GM19035 (cell line): Measurements from ENCODE around the gene CARM1.
"Not testable (repeated sequence)": the region's sequence is repeated elsewhere in the genome, so short reads cannot be mapped to it uniquely, and the experiment has no call there.

Experiments used
- ATAC-seq: cut with Tn5 transposase; IDR thresholded peaks from one replicate; pipeline ENCODE4 v1.9.1; 2021; ENCODE audit not compliant: unreplicated experiment

Gene CARM1

DNA sequence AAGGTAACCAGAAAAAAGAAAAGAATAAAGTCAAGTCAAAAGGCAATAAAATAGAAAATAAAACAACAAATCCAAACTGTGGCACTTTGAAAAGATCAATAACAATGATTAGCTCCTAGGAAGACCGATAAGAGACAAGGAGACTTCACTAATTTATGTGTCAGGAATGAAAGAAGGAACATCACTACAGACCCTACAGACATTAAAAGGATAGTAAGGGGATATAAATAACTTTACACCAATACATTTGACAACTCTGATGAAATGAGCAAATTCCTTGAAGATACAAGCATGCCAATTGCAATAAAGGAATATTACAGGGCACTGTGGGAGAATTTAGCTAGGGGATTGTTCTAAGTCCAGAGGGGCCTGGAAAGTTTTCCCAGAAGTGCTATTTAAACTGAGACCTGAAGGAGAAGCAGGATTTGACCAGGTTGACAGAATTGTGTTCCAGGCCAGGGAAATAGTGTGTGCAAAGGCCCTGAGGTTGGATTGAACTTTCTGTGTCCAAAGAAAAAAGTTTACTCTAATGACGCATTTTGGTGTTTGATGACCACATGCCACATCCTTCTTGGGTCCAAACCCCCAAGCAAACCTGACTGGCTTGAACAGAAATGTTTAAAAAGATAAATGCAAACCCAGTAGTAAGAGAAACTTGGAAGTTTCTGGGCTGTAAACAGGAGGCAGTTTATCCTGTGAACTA, 24.7 kb upstream of the CARM1 start:
- ATAC-seq = no peak

DNA sequence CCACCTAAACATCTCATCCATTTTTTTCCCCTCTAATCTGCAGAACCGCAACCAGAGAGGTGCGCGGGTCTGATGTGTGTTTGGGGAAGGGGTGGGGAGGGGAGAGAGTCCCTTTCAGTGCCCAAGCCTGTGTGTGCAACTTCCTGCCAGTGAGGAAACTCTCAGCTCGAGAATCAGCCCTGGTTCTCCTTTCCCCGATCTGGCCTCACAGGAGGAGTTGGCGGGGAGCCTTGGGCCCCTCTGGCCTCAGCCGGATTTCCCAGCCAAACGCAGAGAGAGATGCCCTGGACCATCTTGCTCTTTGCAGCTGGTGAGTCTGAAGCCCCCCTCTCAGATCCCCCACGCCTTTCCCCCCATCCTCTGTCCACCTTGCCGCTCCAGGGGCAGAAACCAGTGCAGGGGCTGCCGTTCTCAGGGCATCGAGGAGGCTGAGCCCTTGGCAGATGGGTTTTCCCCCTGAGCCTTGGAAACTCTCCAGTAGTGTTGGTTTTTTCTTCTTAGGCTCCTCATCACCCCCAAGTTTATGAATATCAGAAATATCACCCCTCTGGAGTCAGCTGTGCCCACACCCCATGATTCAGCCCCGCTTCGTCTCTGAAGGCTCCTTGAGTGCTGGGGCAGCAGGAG, 23.0 kb upstream of the CARM1 start, which contains the start of gene C19orf38:
TSS of gene C19orf38 (plus strand) at position 186 of the 627 bp plus-strand sequence. CDS start at position 280, 94 bp downstream.
- no peak for ATAC-seq

DNA sequence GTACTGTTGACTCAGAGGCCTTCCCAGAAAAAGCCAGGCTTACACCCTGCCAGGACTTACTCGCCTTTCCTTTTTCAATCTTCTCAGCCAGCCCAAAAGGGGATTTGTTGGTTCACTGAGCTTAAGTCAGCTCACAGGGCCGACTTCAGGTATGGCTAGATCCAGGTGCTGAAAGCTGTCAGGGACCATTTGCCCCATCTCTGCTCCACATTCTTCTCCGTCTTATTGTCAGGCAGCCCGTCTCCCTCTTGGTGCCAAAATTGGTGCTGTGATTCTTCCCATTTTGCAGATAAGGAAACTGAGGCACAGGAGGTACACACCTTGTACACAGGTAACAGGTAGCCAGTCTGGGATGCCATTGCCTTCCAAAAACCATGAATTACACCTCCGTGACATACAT, 20.7 kb upstream of the CARM1 start:
- no peak for ATAC-seq

DNA sequence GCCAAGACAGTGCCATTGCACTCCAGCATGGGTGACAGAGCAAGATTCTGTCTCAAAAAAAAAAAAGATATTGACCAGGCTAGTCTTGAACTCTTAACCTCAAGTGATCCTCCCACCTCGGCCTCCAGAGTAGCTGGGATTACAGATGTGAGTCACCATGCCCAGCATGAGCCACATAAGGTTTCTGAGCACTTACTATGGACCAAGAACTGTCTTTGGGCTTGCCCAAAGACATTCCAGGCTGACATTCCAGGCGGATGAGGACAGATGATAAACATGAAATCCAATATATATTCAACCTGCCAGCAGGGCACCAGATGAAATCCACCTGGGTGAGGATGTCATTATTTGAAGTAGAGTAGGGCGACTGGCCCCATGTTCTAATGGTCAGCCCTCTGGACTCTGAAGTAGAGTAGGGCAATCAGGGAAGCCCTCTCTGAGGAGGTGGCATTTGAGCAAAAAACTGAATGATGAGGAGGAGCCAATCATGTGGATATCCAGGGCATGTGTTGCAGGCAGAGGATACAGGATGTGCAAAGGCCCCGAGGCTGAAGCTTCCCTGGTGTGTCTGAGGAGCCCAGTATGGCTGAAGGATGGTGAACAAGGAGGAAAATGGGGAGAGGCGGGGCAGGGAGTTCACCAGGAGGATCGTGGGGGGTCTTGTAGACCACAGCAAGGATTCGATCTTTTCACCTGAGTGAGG, 19.1 kb upstream of the CARM1 start:
- no peak for ATAC-seq

DNA sequence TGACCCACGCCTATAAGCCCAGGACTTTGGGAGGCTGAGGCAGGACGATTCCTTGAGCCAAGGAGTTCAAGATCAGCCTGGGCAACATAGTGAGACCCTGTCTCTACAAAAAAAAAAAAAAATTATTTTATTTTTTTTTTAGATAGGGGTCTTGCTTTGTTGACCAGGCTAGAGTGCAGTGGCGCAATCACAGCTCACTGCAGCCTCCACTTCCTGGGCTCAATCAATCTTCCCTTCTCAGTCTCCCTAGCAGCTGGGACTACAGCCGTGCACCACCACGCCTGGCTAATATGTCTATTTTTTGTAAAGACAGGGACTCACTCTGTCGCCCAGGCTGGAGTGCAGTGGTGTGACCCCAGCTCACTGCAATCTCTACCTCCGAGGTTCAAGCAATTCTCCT, 18.4 kb upstream of the CARM1 start:
- no peak for ATAC-seq

DNA sequence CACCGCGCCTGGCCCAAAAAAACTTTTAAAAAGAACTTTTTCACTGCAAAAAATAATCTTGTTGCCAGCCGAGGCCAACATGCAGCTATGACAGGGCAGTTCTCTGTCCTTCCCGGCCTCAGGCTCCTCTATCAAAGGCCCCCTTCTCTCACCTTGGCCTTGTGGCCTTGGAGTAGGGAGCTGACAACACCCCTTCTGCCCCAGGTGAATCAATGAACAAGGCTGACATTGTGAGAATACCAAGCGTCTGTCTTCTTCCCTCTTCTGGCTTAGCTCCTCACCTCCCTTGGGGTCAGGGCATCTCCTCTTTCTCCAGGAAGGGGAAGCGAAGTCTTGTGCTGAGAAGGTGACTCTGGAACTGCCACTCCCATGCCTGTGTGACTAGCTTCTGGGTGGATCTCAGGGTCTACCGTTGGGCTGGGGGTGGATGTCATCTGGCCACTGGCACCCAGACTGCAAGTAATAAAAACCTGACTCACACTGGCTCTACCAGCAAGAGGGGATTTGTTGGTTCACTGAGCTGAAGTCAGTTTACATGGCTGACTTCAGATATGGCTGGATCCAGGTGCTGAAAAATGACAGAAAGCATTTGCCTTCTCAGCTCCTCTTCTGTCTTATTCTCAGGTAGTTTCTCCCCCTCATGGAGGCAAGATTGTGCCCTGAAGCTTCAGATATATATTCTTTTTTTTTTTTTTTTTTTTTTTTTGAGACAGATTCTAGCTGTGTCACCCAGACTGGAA, 16.8 kb upstream of the CARM1 start:
- no peak for ATAC-seq

DNA sequence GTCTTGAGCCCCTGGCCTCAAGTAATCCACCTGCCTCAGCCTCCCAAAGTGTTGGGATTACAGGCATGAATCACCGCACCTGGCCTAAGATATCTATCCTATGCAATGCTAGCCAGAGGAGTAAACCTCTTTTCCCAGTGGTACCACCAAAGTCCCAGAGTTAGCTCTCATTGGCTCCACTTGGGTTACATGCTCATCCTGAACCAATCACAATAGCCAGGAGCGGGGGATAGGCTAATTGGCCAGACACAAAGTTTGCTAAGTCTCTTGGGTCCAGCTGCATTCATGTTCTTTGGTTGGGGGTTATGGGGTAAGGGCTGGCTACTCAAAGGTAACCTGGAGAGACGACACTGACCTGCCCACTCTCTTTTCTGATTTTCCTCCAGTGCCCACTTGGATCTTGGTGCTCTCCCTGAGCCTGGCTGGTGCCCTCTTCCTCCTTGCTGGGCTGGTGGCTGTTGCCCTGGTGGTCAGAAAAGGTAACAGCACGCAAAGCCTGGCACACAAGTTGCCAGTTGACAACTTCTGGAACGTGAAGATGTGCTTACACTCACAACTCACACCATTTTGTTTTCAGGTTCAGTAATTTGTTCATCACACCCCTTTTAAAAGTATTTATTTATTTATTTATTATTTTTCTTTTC, 15.4 kb upstream of the CARM1 start:
- ATAC-seq = no peak

DNA sequence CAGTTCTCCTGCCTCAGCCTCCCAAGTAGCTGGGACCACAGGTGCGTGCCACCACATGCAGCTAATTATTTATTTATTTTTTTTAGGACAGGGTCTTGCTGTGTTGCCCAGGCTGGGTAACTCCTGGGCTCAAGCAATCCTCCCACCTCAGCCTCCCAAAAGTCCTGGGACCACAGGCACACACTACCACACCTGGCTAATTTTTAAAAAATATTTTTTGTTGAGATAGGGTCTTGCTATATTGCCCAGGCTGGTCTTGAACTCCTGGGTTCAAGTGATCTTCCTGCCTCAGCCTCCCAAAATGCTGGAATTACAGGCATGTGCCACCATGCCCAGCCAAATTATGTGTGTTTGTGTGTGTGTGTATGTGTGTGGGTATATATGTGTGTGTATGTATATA, 14.5 kb upstream of the CARM1 start:
- ATAC-seq = not testable (repeated sequence)

DNA sequence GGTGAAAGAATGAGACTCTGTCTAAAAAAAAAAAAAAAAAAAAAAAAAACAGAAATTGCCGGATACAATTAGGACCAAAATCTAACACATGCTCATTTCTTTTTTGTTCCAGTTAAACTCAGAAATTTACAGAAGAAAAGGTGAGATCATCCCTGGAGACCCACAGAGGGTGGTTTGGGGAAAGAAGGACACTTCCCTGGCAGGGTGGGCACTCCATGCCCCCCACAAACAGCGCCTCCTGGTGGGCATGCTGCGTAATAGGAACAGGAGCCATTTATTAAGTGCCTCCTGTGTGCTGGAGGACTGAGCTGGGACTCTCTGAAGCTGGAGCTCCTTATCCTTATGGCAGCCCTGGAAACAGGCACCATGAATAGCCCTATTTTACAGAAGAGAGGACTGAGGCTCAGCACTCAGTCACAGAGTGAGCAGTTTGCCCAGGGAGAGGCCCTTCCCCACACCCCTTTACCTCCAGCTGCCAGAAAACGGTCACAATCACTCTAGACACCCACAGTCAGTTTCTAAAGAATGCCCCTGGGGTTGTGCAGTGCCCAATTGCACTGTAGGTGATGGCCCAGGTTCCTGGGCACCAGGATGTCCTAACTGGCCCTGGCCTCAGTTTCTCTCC, 13.0 kb upstream of the CARM1 start:
- no peak for ATAC-seq

DNA sequence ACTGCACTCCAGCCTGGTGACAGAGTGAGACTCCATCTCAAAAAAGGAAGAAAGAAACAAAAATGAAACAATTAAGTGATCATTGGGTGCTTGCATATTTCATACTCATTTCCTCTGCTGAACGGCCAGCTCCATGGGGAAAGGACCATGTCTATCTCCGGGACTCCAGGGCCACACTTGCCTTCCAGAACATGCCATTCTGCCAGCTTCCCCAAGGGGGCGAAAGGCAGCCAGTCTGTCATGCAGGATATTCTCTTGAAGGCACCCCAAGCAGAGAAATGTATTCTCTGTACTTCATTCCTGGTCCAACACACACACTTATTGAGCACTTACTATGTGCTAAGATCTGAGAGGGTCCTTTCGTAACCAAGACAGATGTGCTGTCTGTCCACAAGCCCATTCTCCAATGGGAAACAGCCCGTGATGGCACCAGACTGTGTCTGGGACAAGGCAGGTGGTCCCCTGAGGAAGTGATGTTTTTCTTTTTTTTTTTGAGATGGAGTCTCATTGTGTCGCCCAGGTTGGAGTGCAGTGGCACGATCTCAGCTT, 10.2 kb upstream of the CARM1 start:
- ATAC-seq = no peak

DNA sequence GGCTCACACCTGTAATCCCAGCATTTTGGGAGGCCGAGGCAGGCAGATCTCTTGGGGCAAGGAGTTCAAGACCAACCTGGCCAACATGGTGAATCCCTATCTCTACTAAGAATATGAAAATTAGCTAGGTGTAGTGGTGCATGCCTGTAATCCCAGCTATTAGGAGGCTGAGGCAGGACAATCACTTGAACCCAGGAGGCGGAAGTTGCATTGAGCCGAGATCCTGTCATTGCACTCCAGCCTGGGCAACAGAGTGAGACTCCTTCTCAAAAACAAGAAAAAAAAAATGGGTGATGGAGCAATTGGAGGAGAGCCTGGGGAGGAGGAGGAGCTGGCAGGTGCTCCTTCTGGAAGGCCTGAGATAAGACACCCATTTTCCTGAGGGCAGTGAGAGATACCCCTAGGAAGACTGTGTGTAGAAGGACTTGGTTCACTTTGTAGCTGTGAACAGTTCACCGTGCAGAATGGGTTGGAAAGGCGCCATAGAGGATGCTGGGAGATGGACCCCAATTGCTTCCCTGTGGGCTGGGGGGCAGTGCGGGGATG, 8.7 kb upstream of the CARM1 start:
- ATAC-seq = no peak

DNA sequence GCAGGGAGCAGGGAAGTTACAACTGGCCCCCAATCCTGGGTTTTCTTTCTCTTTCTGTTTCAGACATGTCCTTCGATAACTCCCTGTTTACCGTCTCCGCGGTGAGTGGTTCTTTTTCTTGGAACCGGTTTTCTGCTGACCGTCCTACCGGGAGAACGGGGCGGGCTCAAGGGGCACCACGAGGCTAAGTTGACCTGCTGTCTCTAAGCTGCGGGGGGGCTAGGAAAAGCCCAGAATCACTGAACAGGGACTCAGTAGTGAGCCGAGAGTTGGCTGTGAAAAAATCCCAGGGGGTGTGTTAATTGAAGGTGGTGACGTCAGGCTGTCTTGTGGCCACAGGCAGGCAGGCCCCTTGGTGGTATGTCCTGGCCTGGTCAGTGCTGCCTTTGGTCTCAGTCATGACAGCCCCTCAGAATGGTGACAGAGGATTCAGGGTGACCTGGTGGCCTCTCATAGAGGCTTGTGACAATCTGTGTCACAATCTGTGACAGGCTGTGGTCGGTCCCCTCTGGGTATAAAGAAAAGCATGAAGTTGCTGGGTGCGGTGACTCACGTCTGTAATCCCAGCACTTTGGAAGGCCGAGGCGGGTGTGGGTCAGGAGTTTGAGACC, 8.1 kb upstream of the CARM1 start:
- no peak for ATAC-seq

DNA sequence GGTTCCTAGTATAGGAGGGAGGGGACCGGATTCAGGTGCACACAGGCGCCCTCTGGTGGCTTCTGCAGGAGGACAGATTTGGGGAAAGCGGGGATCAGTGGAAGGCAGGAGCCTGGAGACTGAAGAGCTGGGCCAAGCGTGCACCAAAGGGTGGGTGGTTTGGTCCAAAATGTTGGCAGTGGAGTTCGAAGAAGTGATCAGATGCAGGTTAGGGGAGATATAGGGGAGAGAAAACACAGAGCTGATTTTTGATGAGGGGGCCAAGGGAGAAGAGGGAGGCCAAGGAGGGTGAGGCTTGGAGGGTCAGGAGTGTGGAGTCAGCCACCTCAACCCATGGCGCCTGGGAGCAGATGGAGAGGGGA, 6.8 kb upstream of the CARM1 start:
- no peak for ATAC-seq

DNA sequence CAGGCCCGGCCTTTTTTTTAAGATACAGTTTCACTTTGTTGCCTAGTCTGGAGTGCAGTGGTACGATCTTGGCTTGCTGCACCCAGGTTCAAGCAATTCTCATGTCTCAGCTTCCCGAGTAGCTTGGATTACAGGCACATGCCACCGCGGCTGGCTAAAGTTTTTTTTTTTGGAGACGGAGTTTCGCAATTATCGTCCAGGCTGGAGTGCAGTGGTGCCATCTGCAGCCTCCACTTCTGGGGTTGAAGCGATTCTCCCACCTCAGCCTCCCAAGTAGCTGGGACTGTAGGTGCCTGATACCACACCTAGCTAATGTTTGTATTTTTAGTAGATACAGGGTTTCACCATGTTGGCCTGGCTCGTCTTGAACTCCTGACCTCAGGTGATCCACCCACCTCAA, 4.9 kb upstream of the CARM1 start:
- ATAC-seq = no peak

DNA sequence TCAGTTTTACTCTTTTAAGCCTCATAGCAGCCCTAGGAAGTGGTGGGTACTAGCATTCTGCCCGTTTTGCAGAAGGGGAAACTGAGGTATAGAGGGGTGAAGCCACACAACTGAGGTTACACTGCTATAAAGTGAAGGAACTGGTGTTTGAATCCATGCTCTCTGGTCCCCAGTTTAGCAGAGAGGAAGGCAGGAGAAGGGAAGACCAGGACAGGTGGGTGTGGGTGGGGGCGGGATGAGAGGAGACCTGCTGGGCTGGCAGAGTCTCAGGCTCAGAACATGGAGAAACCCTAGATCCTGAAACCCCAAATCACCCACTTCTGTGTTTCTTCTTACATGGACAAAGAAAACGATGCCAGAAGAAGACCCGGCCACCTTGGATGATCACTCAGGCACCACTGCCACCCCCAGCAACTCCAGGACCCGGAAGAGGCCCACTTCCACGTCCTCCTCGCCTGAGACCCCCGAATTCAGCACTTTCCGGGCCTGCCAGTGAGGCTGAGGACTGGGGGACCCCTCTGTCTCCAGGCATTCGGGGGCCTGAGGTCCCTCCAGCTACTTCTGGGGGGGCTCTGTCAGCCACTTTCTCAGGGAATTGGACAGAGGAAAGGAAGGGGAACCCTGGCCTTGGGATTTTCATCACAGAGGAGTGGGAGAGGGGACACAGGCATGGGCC, 2.3 kb upstream of the CARM1 start:
- no peak for ATAC-seq

DNA sequence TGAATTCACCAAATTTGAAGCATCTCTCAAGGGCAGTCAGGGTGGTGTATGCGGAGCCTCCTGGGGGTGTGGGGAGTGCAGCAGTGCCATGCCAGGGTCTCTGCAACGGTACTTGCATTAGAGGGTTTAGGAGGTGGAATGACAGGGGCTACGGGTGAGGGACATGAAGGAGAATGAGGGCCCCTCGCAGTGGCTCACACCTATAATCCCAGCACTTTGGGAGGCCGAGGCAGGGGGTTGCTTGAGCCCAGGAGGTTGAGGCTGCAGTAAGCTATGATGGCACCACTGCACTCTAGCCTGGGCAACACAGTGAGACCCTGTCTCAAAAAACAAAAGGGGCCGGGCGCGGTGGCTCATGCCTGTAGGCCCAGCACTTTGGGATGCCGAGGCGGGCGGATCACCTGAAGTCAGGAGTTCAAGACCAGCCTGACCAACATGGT, 1.5 kb upstream of the CARM1 start:
- not testable (repeated sequence) for ATAC-seq

DNA sequence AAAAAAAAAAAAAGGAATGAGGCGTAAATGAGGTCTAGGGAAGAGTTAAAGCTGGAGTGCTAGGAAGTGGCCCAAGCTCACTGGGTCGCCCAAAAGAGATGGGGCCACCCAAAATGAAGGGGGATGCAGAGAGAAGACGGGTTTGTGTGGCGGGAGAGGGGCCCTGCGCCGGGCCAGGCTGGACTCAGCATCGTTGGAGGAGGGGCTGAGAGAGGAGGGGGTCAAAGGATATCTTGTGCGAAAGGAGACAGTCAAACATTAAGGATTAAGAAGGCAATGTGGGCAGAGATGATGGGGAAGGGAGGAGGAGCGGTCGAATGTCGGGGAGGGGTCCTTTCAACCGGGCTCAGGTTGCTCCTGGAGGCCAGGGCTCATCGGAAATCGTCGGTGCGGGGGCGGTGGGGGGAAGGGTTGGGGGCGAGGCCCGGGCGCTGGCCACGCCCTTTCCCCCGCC, 825 bp upstream of the CARM1 start:
- no peak for ATAC-seq

DNA sequence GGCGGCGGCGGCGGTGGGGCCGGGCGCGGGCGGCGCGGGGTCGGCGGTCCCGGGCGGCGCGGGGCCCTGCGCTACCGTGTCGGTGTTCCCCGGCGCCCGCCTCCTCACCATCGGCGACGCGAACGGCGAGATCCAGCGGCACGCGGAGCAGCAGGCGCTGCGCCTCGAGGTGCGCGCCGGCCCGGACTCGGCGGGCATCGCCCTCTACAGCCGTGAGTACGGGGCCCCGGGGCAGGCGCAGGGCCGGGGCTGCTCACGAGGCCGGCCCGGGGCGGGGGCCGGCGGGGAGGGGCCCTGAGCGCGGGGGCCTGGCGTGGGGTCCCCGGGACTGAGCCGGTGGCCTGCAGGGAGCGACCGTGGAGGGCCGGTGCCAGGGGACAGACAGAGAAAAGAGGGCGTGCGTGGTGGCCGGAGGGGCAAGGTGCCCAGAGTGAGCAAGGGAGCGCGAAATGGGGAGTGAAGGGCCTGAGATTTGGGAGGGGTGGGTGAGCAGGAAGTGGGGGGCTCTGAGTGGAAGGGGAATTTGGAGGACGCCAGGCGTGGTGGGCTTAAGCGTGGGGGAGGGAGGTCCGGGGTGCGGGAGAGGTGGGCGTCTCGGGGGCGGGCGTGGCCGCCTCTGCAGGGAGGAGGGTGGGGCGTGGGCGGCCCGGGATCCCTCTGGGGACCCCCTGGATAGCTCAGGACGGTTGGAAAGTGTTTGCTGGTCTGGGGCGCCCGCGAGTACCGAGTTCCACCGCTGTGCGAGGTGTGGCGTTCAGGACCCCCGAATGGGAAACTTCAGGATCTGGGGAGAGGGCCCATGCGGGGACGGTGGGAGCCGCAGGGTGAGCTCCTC, 575 bp downstream of the CARM1 start:
- ATAC-seq = peak; percentile 19
